Measurements from ENCODE around the gene CACNB1. TPM values are rescaled to one million over a fixed set of nuclear protein-coding genes. Genes with fewer than 3 reads are reported as not detected.

Gene CACNB1
- total RNA-seq, 1 experiment from 2014 or later: 6.6 TPM

GRCh38 chr17:39196241-39196807 is 1.1 kb downstream of the CACNB1 start:
- ChIA-PET POLR2A (interaction anchor here (1.1 kb wide), 1 partner anchor 49 kb away, joined by 3 read pairs; no protein-coding TSS in a partner anchor), CTCF (interaction anchor here (0.8 to 1.6 kb wide), 4 partner anchors 10 to 34 kb away, joined by 3 to 4 read pairs (median 4); no protein-coding TSS in a partner anchor)
- Mint-ChIP-seq H3K36me3 (ENCODE audit: insufficient read depth, unreplicated experiment) (peaks cover 26% of the 10 kb centered on the region), H3K4me3 (ENCODE audit: unreplicated experiment) (peak overlapping the region; percentile 73), H3K27me3 (ENCODE audit: insufficient read depth, unreplicated experiment) (no peaks in the 10 kb centered on the region), H3K9me3 (ENCODE audit: unreplicated experiment) (no peaks in the 10 kb centered on the region), H3K4me1 (ENCODE audit: insufficient read depth, unreplicated experiment) (peaks cover 13% of the 10 kb centered on the region), H3K27ac (ENCODE audit: low read depth, unreplicated experiment) (no peak overlapping the region)
- DNase-seq (ENCODE audit: unreplicated experiment): no peak
- intact Hi-C loops (cut with micrococcal nuclease): loop anchor here (5.0 kb wide), 1 partner anchor 34 kb away; no protein-coding TSS in a partner anchor
- no peak for TF ChIP-seq CTCF (IDR thresholded peaks at IDR 0.05; ENCODE audit: unreplicated experiment)
- BruUV-seq (replicated peaks): no TSS peak

- intact Hi-C loops (cut with micrococcal nuclease): loop anchor here (5.0 kb wide), 1 partner anchor 33 kb away; no protein-coding TSS in a partner anchor
- Mint-ChIP-seq H3K4me3 (ENCODE audit: unreplicated experiment) (peak overlapping the region; percentile 73), H3K27me3 (ENCODE audit: insufficient read depth, unreplicated experiment) (no peaks in the 10 kb centered on the region), H3K4me1 (ENCODE audit: insufficient read depth, unreplicated experiment) (peaks cover 13% of the 10 kb centered on the region), H3K36me3 (ENCODE audit: insufficient read depth, unreplicated experiment) (peaks cover 23% of the 10 kb centered on the region), H3K9me3 (ENCODE audit: unreplicated experiment) (no peaks in the 10 kb centered on the region), H3K27ac (ENCODE audit: low read depth, unreplicated experiment) (no peak overlapping the region)
- no peak for DNase-seq (ENCODE audit: unreplicated experiment)
- CTCF ChIA-PET: interaction anchor here (0.8 to 1.6 kb wide), 4 partner anchors 11 to 21 kb away, joined by 3 to 6 read pairs (median 4); no protein-coding TSS in a partner anchor
- no peak for TF ChIP-seq CTCF (IDR thresholded peaks at IDR 0.05; ENCODE audit: unreplicated experiment)
- POLR2A ChIA-PET: interaction anchor here (1.1 kb wide), 1 partner anchor 49 kb away, joined by 3 read pairs; no protein-coding TSS in a partner anchor
- no TSS peak for BruUV-seq (replicated peaks)
Measured at GRCh38 chr17:39195568-39196160, 1.8 kb downstream of the CACNB1 start.

- Mint-ChIP-seq H3K27ac (ENCODE audit: low read depth, unreplicated experiment) (no peak overlapping the region), H3K27me3 (ENCODE audit: insufficient read depth, unreplicated experiment) (no peaks in the 10 kb centered on the region), H3K4me1 (ENCODE audit: insufficient read depth, unreplicated experiment) (peaks cover 13% of the 10 kb centered on the region), H3K4me3 (ENCODE audit: unreplicated experiment) (no peak overlapping the region), H3K36me3 (ENCODE audit: insufficient read depth, unreplicated experiment) (peaks cover 23% of the 10 kb centered on the region), H3K9me3 (ENCODE audit: unreplicated experiment) (no peaks in the 10 kb centered on the region)
- intact Hi-C loops (cut with micrococcal nuclease): loop anchor here (5.0 kb wide), 1 partner anchor 33 kb away; no protein-coding TSS in a partner anchor
- ChIA-PET POLR2A (interaction anchor here (1.1 kb wide), 1 partner anchor 50 kb away, joined by 3 read pairs; no protein-coding TSS in a partner anchor), CTCF (interaction anchor here (0.9 to 1.3 kb wide), 2 partner anchors 16 to 30 kb away, joined by 3 to 6 read pairs; no protein-coding TSS in a partner anchor)
- no peak for DNase-seq (ENCODE audit: unreplicated experiment)
- BruUV-seq (replicated peaks): no TSS peak
- TF ChIP-seq CTCF (IDR thresholded peaks at IDR 0.05; ENCODE audit: unreplicated experiment): no peak
Measured at GRCh38 chr17:39194985-39195524, 2.4 kb downstream of the CACNB1 start.

Data from MCF 10A (cell line).